GDM1 (cell line): ENCODE measurements around the gene IL1RAP.
"Not testable (repeated sequence)": the region's sequence is repeated elsewhere in the genome, so short reads cannot be mapped to it uniquely, and the experiment has no call there.

ENCODE experiments used
- DNase-seq: peaks from one replicate; lab custom pipeline; 2025; lab: John Stamatoyannopoulos, UW

IL1RAP gene

DNA sequence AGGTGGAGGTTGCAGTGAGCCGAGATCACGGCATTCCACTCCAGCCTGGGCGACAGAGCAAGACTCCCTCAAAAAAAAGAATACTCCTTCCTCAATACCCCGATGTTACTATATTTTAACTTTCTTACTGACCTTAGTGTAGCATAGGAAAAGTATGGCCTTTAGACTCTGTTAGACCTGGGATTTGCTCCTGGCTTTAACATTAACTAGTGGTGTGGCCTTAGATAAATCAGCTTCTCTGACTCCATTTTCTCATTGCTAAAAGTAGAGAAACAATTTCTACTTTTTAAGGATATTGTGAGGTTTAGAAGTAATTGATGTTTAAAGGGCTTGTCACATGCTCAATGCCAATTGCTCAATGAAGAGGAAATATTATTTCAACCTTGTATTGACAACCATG lies 7.6 kb upstream of the IL1RAP start:
- DNase-seq = no peak

DNA sequence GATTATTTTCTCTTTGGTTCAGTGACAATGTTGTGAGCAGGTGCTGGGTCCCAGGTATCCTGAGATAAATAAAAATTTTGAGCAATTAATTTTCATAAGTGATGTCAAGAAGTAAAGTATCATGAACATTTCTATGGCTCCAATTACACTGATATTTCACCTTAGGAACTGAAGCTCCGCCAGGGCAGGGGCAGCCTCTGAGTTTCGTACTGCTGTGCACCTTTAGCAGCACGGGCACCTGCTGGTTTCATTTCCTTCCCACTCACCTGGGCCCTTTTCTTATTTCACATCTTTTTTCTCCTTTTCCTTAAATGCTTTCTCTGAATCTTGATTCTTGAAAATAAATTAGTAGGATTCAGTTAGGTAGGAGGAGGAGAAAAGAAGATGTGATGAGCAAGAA lies 1.2 kb upstream of the IL1RAP start:
- DNase-seq = no peak

- no peak for DNase-seq
These were observed 698 bp downstream of the IL1RAP start for GRCh38 chr3:190514413-190515153.

DNA sequence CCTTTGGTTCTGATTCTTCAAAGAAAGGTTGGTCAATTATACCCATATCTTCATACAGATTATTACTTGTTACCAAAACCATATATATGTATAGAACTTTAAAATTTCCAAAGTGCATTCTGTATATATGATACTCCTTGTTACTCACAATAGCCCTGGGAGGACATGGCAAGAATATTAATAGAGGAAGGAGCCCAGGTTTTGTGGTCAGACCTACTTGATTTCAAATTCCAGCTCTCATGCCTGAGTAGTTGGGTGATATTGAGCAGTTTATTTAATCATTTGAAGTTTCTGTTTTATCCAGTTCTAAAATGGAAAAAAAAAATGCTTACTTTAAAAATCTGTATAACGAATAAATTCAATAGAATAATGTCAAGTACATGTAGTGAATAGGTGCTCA lies 2.5 kb downstream of the IL1RAP start:
- no peak for DNase-seq

- no peak for DNase-seq
These were observed 3.8 kb downstream of the IL1RAP start for GRCh38 chr3:190517687-190518086.

DNA sequence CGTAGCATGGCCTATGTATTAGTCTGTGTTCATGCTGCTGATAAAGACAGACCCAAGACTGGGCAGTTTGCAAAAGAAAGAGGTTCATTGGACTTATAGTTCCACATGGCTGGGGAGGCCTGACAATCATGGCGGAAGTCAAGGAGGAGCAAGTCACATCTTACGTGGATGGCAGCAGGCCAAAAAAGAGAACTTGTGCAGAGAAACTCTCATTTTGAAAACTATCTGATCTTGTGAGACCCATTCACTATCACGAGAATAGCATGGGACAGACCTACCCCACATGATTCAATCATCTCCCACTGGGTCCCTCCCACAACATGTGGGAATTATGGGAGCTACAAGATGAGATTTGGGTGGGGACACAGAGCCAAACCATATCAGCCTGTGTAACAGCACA lies 4.6 kb downstream of the IL1RAP start:
- not testable (repeated sequence) for DNase-seq

DNA sequence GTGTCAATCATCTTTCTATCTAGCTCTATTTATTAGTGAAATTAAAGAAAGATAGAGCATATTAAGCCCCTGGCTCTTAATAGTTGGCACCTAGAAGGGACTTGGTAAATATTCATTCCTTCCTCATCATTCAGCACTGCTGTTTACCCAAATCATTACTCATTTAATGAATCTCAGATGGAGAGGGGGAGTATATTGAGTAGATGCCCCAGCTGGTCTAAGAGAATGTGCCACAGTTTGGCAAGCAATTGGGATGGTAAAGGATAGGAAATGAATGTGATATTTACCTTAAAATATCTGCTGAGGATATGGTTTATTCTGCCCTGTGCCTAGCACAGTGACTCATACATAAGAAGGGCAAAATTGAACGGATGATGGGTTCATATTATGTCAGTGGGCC lies 6.0 kb downstream of the IL1RAP start:
- no peak for DNase-seq

GRCh38 chr3:190521998-190522397 lies 8.1 kb downstream of the IL1RAP start:
- DNase-seq = no peak

DNA sequence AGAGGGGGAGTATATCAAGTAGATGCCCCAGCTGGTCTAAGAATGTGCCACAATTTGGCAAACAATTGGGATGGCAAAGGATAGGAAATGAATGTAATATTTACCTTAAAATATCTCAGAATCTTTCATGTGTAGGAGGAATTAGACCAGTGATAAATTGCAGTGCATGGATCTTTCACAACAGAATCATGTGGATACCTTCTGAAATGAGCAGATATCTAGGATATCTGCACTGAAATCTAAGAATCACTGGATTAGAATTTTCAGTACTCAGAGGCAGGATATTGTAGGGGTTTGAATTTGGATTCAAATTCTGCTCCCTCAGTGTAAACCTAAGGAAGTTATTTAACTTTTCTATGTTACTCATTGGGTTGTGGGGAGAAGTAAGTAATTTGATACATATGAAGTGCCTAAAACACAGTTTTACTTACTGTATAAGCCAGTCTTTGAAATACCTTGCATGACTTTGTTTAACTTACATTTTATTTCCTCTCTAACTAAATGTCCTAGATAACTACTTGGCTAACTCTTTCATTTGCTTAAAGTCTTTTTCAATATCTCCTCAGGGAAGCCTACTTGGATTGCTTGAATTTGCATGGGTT lies 8.8 kb downstream of the IL1RAP start:
- DNase-seq = no peak

DNA sequence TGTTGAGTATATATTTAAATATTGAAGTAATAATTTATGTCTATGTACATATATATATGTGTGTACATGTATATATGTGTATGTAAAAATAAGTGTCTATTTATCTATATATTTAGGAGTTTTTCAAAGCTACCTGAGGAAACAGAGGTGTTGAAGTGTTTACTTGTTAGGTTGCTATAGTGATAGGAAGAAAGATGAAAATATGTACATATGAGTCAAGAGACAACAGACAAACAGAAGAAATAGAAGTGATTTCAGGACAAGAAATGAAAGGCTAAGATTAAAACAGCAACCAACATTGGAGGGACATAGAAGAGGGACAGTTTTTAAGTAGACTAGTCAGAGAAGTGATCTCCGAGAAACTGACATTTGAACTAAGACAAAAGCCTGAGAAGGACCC lies 11.1 kb downstream of the IL1RAP start:
- DNase-seq = no peak

- DNase-seq = no peak
These were observed 11.7 kb downstream of the IL1RAP start for GRCh38 chr3:190525634-190526033.

- no peak for DNase-seq
These were observed 13.2 kb downstream of the IL1RAP start for GRCh38 chr3:190526787-190527762.

DNA sequence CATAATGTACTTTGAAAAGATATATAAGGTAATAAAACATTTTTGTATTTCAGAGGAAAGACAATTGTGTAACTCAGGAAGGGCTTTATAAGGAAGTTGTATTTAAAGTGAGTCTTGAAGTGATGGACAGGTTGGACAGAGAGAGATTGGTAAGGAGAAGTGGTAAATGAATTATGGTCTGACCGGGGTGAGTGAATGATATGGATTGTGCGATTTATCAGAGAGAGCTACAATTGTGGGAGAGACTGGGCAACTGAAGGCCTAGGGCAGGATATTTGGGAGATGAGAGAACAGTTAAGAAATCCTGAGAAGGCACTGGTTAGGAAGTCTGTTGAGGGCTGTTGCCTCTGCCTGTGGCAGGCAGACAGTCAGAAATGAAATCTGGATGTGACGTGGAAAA lies 14.8 kb downstream of the IL1RAP start:
- no peak for DNase-seq

DNA sequence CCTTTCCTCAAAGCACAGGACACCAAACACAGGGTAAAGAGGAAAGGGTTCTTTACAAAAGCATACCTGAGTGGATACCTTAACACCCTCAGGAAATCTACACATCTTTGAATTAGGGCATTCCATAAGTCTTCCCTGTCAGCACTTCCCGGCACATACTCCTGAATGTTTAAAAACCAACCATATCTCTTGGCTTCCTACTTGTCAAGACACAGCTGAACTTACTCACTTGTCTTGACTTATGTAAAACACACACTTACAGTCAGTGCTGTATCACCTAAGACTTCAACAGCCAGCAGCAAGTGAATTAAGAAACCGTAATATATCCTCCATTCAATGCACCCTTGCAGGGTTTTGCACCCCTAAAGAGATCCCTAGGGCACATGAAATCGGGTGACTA lies 17.5 kb downstream of the IL1RAP start:
- DNase-seq = no peak

- DNase-seq = no peak
These were observed 18.9 kb downstream of the IL1RAP start for GRCh38 chr3:190532731-190533203.

DNA sequence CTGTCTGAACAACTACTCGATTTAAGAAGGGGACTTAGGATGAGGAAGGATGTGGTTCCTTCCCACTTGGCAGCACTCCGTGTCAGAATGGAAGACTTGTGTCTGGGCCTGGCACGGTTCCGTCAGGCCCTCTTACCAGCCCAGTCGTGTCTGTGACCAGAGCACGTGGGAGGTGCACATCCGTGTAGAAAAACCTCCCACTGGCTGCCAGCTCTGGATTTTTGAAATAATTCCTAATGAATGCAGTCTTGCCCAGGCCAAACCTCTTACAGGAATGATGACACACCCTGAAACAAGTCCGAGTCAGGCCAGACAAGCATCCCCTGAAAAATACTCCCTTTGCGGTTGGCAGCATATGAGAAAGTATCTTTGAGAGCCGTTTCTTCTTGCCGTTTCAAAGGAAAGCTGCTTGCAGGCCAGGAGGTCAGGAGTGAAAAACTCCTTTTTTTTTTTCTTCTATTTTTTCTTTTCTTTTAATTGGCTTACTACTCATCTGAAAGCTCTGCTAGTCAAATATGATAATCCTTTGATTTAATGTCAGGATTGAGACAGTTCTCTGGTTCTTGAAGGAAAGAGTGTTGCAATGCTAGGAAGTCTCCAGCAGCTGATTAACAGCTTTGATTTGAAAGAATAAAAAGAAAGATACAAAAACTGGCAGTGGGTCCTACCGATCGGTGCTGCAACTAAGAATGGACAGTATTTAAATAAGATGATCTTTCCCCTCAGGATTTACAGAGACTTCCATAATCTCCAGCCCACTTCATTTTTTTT lies 19.8 kb downstream of the IL1RAP start:
- DNase-seq = peak; percentile 43

- no peak for DNase-seq
These were observed 20.5 kb downstream of the IL1RAP start for GRCh38 chr3:190534386-190534785.

DNA sequence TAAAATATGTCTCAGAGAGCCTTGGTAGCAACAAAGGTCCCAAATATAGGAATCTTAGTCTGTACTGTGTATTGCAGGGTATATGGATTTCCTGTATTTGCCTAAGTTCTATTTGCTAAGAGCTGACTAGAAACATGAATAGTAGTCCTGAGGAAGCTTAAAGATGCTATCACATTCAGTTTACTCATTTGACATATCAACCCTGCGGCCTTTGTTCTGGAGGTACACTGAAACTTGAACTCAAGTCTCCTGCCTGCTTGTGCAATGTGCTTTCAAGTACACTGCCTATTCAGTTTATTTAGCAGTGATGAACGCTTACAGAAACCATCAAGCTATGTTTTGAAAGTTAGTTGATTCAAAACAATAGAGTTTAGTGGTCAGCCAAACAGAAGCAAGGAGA lies 21.1 kb downstream of the IL1RAP start:
- no peak for DNase-seq

DNA sequence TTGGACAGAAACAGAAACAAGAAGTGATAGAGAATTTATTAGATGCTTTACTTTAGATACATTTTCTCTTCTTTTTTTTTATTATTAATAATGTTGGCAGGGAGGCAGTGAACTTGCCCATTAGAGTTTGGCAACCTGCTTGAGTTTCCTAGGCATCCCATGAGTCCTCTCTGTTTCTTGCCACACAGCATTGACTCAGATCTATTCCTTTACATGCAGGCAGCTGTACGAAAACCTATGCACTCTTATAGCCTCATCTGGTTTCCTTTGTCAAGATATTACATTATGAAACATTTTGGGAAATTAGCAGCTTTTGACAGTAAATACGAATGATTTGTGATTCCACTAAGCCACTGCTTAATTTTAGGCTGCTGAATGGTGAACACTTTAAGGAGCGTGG lies 23.3 kb downstream of the IL1RAP start:
- DNase-seq = no peak

DNA sequence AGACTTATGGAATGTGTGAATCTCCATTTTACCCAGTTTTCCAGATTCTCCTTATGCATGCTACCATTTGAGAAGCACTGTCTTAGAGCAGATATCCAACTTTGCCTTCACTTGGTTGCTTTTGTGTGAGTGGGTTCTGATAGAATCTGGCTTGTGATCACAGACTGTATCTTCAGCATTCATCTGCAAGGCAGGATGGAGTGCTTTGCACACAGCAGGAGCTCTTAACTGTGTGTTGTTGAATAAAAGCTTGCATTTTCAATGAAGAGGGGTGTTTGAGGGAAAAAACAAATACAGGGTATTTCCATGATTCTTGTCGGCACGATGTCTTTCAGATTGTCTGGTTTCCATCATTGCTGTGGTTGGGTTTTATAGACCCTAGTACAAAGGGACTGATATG lies 24.4 kb downstream of the IL1RAP start:
- no peak for DNase-seq

DNA sequence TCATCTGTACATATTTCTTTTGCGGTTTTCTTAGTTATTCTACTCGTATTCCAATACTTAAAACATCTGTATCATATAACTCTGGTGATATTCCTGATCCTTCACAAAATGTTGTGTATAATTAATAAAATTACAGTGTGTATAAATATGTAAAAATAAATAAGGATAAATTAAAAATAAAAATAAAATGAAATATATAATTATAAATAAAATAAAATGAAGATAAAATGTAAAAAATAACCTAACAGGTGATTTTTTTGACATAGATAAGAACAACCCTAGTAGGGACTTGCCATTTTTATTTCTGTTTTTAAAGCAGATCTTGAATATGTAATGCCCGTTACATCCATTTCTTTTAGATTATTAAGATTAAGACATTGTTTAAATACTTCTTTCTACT lies 25.6 kb downstream of the IL1RAP start:
- DNase-seq = no peak

GRCh38 chr3:190541008-190541407 lies 27.1 kb downstream of the IL1RAP start:
- no peak for DNase-seq
